ES-I3 (cell line): Measurements from ENCODE around the gene LDLRAD3.

Source experiments
- H3K36me3 ChIP-seq: 2 replicates; pipeline ENCODE4 v1.6.1; 2013; ENCODE audit warnings: mild to moderate bottlenecking, low read length, control low read depth, moderate library complexity; ENCODE audit not compliant: insufficient read depth
- H3K4me1 ChIP-seq: 2 replicates; pipeline ENCODE4 v1.6.1; 2013; ENCODE audit warnings: mild to moderate bottlenecking, control low read depth, low read length; ENCODE audit not compliant: insufficient read depth
- H3K9ac ChIP-seq: 2 replicates; pipeline ENCODE4 v1.6.1; 2013; ENCODE audit warnings: low read depth, mild to moderate bottlenecking, low read length, moderate library complexity
- H3K9me3 ChIP-seq: 2 replicates; pipeline ENCODE4 v1.6.1; 2013; ENCODE audit warnings: mild to moderate bottlenecking, low read length, moderate library complexity; ENCODE audit not compliant: control insufficient read depth, insufficient read depth

Gene LDLRAD3

GRCh38 chr11:36210529-36210928, 266.7 kb downstream of the LDLRAD3 start:
- no peaks in the 10 kb centered on the region for H3K36me3 ChIP-seq

GRCh38 chr11:36211761-36212430, 268.0 kb downstream of the LDLRAD3 start:
- Histone ChIP-seq H3K4me1 (no peaks in the 10 kb centered on the region; the same call in 1 of the 2 replicates), H3K9ac (no peak overlapping the region), H3K36me3 (no peaks in the 10 kb centered on the region), H3K9me3 (no peaks in the 10 kb centered on the region)

More at GRCh38 chr11:36210529-36210928, 266.7 kb downstream of the LDLRAD3 start:
- H3K9ac ChIP-seq = no peak overlapping the region
- no peaks in the 10 kb centered on the region; the same call in 1 of the 2 replicates for H3K4me1 ChIP-seq
- no peaks in the 10 kb centered on the region for H3K9me3 ChIP-seq

GRCh38 chr11:36212564-36213392, 268.9 kb downstream of the LDLRAD3 start:
- Histone ChIP-seq H3K36me3 (no peaks in the 10 kb centered on the region), H3K9me3 (no peaks in the 10 kb centered on the region), H3K4me1 (no peaks in the 10 kb centered on the region; the same call in 1 of the 2 replicates), H3K9ac (no peak overlapping the region)

GRCh38 chr11:36213393-36213840, 269.6 kb downstream of the LDLRAD3 start:
- no peaks in the 10 kb centered on the region for H3K9me3 ChIP-seq
- no peaks in the 10 kb centered on the region for H3K36me3 ChIP-seq
- H3K9ac ChIP-seq = no peak overlapping the region
- no peaks in the 10 kb centered on the region; the same call in 1 of the 2 replicates for H3K4me1 ChIP-seq

DNA sequence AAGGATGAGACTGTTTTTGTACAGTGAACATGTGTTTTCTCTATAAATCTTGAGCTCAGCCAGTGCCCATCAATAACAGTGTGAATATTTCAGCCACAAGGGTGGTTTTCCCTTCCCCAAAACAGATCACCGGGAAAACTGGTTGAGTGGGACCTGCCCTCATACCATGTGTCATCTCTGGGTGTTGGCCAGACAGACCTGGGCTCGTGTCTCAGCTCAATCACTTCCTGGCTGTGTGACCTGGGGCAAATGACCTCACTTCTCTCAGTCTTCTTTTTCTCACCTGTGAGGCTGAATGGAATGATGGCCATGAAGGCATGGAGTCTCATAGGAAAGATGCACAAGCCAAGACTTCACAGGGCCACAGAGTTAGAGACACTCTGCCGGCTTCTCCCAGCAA, 270.6 kb downstream of the LDLRAD3 start:
- H3K9me3 ChIP-seq = no peaks in the 10 kb centered on the region; the same call in 1 of the 2 replicates
- no peaks in the 10 kb centered on the region; the same call in 1 of the 2 replicates for H3K4me1 ChIP-seq
- H3K9ac ChIP-seq = no peak overlapping the region
- H3K36me3 ChIP-seq = no peaks in the 10 kb centered on the region

GRCh38 chr11:36214976-36215692, 271.3 kb downstream of the LDLRAD3 start:
- no peak overlapping the region for H3K9ac ChIP-seq
- H3K4me1 ChIP-seq = no peaks in the 10 kb centered on the region; the same call in 1 of the 2 replicates

GRCh38 chr11:36215693-36216060, 271.8 kb downstream of the LDLRAD3 start:
- Histone ChIP-seq H3K9me3 (no peaks in the 10 kb centered on the region; the same call in 1 of the 2 replicates), H3K36me3 (no peaks in the 10 kb centered on the region), H3K9ac (no peak overlapping the region), H3K4me1 (no peaks in the 10 kb centered on the region; the same call in 1 of the 2 replicates)

More at GRCh38 chr11:36214976-36215692, 271.3 kb downstream of the LDLRAD3 start:
- H3K9me3 ChIP-seq = no peaks in the 10 kb centered on the region; the same call in 1 of the 2 replicates
- no peaks in the 10 kb centered on the region for H3K36me3 ChIP-seq

DNA sequence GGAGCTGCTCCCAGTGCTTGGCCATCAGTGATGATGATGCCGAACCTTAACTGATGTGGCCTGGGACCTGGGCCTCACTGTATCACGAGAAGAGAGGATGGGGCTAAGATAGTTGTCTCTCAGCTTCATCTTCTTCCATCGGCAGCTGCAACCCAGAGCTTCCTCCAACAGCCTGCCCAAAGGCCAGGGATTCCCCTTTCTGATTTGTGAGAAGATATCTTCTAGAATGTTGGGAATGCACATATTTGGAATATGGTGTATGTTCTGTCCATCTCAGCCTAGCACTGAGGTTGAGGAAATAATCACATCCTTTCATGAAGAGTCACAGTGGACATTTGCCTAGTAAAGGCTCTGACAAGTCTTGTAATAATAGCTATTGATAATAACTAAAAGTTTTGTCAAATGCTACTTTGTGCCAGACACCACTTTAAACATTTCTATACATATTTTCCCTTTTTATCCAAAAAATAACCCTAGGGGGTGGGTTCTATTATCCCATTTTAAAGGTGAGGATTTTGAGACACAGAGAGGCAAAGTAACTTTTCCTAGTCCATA, 272.3 kb downstream of the LDLRAD3 start:
- no peaks in the 10 kb centered on the region; the same call in 1 of the 2 replicates for H3K4me1 ChIP-seq
- no peak overlapping the region for H3K9ac ChIP-seq
- no peaks in the 10 kb centered on the region for H3K36me3 ChIP-seq
- no peaks in the 10 kb centered on the region; the same call in 1 of the 2 replicates for H3K9me3 ChIP-seq

GRCh38 chr11:36218283-36218921, 274.5 kb downstream of the LDLRAD3 start:
- H3K9ac ChIP-seq = no peak overlapping the region
- no peaks in the 10 kb centered on the region; the same call in 1 of the 2 replicates for H3K9me3 ChIP-seq
- H3K36me3 ChIP-seq = no peaks in the 10 kb centered on the region
- H3K4me1 ChIP-seq = no peaks in the 10 kb centered on the region

DNA sequence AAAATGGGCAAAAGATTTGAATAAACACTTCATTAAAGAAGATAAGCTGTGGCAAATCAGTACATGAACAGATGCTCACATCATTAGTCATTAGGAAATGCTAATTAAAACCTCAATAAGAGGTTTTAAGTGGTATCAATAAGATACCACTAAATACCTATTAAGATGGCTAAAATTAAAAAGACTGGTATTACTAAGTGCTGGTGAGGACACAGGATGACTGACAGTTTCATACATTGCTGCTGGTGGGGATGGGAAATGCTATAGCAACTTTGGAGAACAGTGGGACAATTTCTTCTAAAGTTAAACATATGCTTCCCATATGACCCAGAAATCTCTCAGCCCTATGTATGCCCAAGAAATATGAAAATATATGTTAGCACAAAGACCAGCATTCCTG, 276.1 kb downstream of the LDLRAD3 start:
- H3K9ac ChIP-seq = no peak overlapping the region
- H3K9me3 ChIP-seq = no peaks in the 10 kb centered on the region; the same call in 1 of the 2 replicates
- H3K36me3 ChIP-seq = no peaks in the 10 kb centered on the region
- H3K4me1 ChIP-seq = no peaks in the 10 kb centered on the region

GRCh38 chr11:36222831-36223635, 279.2 kb downstream of the LDLRAD3 start:
- H3K9ac ChIP-seq = no peak overlapping the region
- no peaks in the 10 kb centered on the region for H3K36me3 ChIP-seq
- H3K4me1 ChIP-seq = no peaks in the 10 kb centered on the region
- H3K9me3 ChIP-seq = no peaks in the 10 kb centered on the region; the same call in 1 of the 2 replicates

DNA sequence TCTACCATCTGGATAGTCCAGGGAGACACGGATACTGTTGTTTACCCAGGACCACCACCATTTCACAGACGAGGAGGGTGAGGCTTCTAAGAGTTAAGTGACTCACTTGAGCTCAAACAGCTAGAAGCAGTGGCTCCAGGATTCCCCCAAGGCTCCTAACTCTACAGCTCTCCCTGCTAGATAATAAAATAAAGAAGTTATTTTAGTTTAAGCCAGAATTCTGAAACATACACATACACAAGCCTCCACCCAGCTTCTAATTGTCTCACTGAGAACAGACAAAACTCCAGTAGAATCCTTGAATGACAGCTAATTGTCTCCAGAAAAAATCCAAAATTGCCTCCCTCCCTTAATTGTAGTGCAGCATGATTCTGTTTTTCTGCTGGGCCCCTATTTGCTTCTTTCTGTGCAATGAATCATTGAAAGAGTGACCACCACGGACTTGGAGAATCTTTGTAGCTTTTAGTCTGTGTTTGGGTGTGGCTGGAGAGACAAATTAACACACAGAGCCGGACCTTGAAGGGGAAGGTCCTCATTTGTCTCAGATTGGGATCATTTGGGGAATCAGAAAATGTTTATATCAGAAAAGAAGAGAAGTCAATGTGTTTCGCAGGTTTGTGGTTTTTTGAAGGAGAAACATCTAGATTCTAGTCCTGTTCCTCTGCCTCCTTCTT, 280.5 kb downstream of the LDLRAD3 start:
- Histone ChIP-seq H3K36me3 (no peaks in the 10 kb centered on the region), H3K9me3 (no peaks in the 10 kb centered on the region; the same call in 1 of the 2 replicates), H3K9ac (no peak overlapping the region), H3K4me1 (no peaks in the 10 kb centered on the region)
